HUES64 (cell line): Measurements from ENCODE around the gene TAC3.

Experiments used
- H3K27ac ChIP-seq: 2 replicates; pipeline ENCODE4 v1.7.0; 2013; ENCODE audit warnings: low read depth, low read length, inconsistent platforms
- H3K27me3 ChIP-seq: 2 replicates; pipeline ENCODE4 v1.6.1; 2013; ENCODE audit warnings: mild to moderate bottlenecking, low read length; ENCODE audit not compliant: insufficient read depth
- H3K36me3 ChIP-seq: 2 replicates; pipeline ENCODE4 v1.6.1; 2013; ENCODE audit warnings: mild to moderate bottlenecking, low read length; ENCODE audit not compliant: insufficient read depth
- H3K4me1 ChIP-seq: 2 replicates; pipeline ENCODE4 v1.6.1; 2013; ENCODE audit warnings: mild to moderate bottlenecking, low read length, moderate library complexity; ENCODE audit not compliant: insufficient read depth
- H3K4me3 ChIP-seq: 2 replicates; pipeline ENCODE4 v1.5.1; 2013; ENCODE audit warnings: mild to moderate bottlenecking, low read length, moderate library complexity
- H3K9ac ChIP-seq: 2 replicates; pipeline ENCODE4 v1.6.1; 2013; ENCODE audit warnings: mild to moderate bottlenecking, low read depth, low read length
- H3K9me3 ChIP-seq: 2 replicates; pipeline ENCODE4 v1.6.1; 2013; ENCODE audit warnings: low read depth, low read length; ENCODE audit not compliant: insufficient read depth
- WGBS: fragments of 150-250, 120-280 bp; methylation state at CpG from one replicate; pipeline ENCODE4 v1.1.7; 2013; ENCODE audit warnings: missing lambda C conversion rate; 5-methylcytosine and 5-hydroxymethylcytosine counted together

TAC3 gene

DNA sequence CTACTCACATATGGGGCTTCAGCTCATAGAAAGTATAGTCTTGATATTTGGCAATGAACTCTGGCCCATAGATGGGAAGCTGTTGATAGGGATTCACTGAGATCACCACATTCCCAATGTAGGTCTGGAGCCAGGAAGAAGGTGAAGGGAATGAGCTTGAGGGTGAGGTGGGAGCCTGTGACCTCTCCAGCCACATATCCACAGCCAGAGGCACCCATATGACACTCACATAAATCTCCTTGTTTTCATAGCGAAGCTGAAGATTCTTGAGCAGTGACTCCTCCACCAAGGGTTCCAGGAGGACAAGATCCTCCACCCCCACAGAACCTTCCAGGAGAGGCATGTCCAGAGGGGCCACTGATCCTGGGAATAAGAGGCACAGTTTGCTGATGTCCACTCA is 31.7 kb upstream of the TAC3 start:
- H3K27me3 ChIP-seq, result no peaks in the 10 kb centered on the region
- H3K9ac ChIP-seq, result no peak overlapping the region
- H3K4me3 ChIP-seq, result no peak overlapping the region
- 89% methylated on average over 1 of the region's 1 CpG for WGBS
- no peak overlapping the region for H3K27ac ChIP-seq
- H3K9me3 ChIP-seq, result no peaks in the 10 kb centered on the region
- no peaks in the 10 kb centered on the region for H3K4me1 ChIP-seq
- no peaks in the 10 kb centered on the region for H3K36me3 ChIP-seq

DNA sequence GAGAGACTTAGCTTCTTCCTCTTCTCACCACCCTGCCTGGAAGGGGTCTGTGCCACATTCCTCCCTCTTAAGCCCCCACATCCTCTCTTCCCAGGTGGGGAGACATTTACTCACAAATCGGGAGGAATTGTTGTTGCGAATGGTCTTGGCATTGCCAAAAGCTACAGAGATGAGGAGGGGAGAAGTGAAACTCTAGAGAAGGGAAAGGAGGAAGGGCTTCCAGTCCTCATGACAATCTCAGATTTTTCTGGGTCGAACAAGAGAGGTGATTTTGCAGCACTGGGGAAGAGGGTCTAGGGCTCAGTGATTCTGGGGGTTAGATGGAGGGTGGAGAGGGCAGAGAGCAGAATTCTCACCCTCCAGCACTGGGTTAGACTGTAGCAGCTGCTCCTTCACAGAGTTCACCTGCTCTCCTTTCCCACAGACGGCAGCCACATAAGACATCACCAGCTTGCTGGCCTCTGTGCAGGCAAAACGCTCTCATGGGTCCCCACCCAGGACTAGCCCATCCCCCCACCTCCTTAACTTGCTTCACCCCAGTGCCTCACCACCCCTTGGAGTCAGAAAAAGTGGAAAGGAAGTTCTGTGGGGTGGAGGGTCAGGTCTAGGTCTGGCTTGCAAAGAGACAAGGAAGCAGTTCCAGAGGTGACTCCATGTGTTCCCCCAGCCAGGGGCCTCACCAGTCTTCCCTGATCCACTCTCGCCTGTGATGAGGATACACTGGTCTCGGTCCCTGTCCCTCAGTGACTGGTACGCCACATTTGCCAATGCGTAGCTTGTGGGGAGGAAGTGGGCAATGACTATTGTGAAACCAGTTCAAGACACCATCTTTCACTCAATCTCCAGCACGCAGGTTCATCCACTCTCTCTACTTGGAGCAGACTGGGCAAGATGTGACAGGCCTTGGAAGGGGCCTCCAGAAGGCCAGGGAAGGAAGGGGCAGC is 30.9 kb upstream of the TAC3 start:
- H3K27ac ChIP-seq, result no peak overlapping the region
- no peaks in the 10 kb centered on the region for H3K4me1 ChIP-seq
- H3K9ac ChIP-seq, result no peak overlapping the region
- H3K4me3 ChIP-seq, result no peak overlapping the region
- 88% methylated on average over 10 of the region's 10 CpGs for WGBS
- H3K27me3 ChIP-seq, result no peaks in the 10 kb centered on the region
- H3K36me3 ChIP-seq, result no peaks in the 10 kb centered on the region
- H3K9me3 ChIP-seq, result no peaks in the 10 kb centered on the region

DNA sequence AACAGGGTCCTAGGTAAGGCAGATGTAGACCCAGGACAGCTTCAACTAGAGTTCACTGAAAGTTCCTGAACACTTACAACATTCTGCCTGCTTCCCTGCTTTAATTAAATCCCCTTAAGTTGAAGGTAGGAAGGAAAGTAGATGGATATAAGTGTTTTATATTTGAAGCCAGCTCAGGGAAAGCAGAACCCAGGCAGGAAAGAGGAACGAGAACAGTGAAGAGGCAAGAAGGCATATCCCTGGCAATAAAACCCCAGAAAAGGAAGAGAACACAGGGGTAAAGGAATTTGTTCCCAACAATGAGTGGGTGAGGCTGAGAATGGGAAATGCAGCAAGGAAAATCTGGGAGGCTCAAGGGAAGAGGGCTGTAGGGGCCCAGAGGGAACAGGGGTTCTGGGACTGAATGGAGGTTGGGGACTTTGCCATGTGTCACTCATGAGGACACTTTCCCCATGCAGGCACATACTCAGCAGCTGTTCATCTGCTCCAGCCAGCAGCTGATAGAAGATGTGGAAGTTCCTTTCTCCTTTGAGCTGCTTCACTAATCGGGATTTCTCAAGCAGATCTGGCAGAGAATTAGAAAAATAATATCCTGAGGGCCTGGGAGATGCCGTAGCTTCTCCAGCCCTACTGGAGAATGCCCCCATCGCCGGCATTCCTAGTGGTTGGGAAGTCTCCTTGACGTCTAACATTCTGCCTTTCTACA is 29.9 kb upstream of the TAC3 start:
- Histone ChIP-seq H3K4me3 (no peak overlapping the region), H3K27me3 (no peaks in the 10 kb centered on the region), H3K9ac (no peak overlapping the region), H3K27ac (no peak overlapping the region), H3K36me3 (no peaks in the 10 kb centered on the region), H3K4me1 (no peaks in the 10 kb centered on the region), H3K9me3 (no peaks in the 10 kb centered on the region)
- WGBS, result 79% methylated on average over 6 of the region's 6 CpGs

DNA sequence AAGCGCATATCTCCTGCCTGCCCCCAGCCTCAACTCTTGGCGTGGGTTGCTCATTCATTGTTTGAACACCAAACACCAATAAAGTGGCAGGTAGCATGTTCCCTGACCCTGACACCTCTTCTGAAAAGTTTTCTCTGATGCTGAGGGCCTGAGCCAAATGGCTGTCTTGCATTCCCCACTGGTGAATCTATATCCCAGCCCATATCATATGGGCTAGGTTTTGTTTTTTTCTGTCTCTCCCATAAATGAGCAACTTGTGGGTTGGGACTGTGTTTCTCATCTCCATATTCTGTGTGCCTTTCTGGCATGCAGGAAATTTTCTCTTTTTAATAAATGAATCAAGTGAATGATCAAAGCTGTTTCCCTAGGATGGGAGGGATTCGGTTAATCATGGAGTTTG is 28.6 kb upstream of the TAC3 start:
- Histone ChIP-seq H3K27me3 (no peaks in the 10 kb centered on the region), H3K9ac (no peak overlapping the region), H3K27ac (no peak overlapping the region), H3K9me3 (no peaks in the 10 kb centered on the region), H3K4me1 (no peaks in the 10 kb centered on the region), H3K4me3 (no peak overlapping the region), H3K36me3 (no peaks in the 10 kb centered on the region)
- WGBS, result 86% methylated on average over 3 of the region's 3 CpGs

DNA sequence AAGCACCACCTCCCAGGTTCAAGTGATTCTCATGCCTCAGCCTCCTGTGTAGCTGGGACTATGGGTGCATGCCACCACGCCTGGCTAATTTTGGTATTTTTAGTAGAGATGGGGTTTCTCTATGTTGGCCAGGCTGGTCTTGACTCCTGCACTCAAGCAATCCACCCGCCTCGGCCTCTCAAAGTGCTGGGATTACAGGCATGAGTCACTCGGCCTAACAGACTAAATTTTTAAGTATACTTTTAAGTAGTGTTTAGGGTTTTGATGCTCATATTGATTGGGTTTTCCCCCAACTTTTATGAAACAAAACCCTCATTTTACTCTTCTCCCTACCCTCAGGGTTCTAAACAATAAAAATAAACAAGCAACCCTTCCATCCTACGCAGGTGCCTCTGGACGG is 28.1 kb upstream of the TAC3 start:
- Histone ChIP-seq H3K36me3 (no peaks in the 10 kb centered on the region), H3K9ac (no peak overlapping the region), H3K4me1 (no peaks in the 10 kb centered on the region), H3K4me3 (no peak overlapping the region), H3K27ac (no peak overlapping the region), H3K27me3 (no peaks in the 10 kb centered on the region), H3K9me3 (no peaks in the 10 kb centered on the region)
- 90% methylated on average over 5 of the region's 6 CpGs for WGBS

DNA sequence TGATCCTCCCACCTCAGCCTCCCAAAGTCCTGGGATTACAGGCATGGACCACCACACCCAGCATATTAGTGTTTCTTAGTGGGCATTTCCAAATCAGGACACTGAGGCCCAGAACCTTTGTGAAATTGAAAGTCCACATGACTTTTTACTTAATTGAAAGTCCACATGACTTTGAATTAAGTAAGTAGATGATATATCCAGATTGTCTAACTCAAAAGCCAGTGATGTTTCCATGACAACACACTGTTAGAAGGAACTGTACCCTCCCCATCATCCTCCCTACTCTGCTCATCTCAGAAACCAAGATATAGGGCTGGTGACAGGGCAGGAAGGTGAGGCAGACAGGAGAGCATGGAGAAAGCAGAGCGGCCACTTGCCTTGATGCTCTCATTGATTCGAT is 26.4 kb upstream of the TAC3 start:
- Histone ChIP-seq H3K4me1 (no peaks in the 10 kb centered on the region), H3K4me3 (no peak overlapping the region), H3K9me3 (no peaks in the 10 kb centered on the region), H3K9ac (no peak overlapping the region), H3K27me3 (no peaks in the 10 kb centered on the region), H3K27ac (no peak overlapping the region), H3K36me3 (no peaks in the 10 kb centered on the region)
- WGBS, result 97% methylated on average over 2 of the region's 2 CpGs

DNA sequence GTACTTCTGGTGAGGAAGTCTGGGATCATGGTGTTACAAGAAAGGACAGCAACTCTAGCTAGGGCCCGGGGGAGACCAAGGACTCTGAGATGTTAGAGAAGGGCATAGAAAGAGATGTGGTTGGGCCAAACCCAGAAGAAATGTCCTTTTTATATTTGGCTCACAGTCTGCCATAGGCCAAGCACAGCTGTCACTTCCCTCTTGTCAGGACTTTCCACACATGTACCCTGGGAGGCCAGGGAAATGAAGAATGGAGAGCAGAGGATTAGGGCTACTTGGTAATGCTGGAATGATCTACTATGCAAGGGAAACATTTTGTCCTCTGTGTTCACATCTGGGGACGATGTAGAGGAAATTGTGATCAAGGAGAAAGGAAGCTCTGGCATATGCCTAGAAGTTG is 24.4 kb upstream of the TAC3 start:
- 85% methylated on average over 2 of the region's 2 CpGs for WGBS
- no peaks in the 10 kb centered on the region for H3K4me1 ChIP-seq
- no peak overlapping the region for H3K9ac ChIP-seq
- H3K9me3 ChIP-seq, result no peaks in the 10 kb centered on the region
- H3K27ac ChIP-seq, result no peak overlapping the region
- no peak overlapping the region for H3K4me3 ChIP-seq
- no peaks in the 10 kb centered on the region for H3K36me3 ChIP-seq
- no peaks in the 10 kb centered on the region for H3K27me3 ChIP-seq

DNA sequence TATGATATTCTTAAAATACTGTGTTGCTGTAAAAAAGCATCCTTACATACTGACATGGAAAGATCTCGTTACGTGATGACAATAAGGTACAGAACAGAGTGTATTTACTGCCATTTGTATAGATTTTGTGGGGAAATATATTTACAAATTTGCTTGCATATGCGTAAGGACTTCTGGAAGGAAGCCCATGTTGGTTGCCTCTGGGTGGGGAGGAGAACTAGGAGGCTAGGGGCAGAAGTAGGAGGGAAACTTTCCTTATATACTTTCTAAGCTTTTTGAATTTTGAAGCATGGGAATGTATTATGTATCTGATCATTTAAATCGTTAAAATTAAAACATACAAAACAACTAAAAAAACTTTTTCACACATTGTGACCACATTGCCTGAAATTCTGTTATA is 23.9 kb upstream of the TAC3 start:
- no peak overlapping the region for H3K9ac ChIP-seq
- no peaks in the 10 kb centered on the region for H3K36me3 ChIP-seq
- H3K4me3 ChIP-seq, result no peak overlapping the region
- no peaks in the 10 kb centered on the region for H3K9me3 ChIP-seq
- H3K27ac ChIP-seq, result no peak overlapping the region
- WGBS, result 93% methylated on average over 3 of the region's 4 CpGs
- H3K27me3 ChIP-seq, result no peaks in the 10 kb centered on the region
- no peaks in the 10 kb centered on the region for H3K4me1 ChIP-seq

DNA sequence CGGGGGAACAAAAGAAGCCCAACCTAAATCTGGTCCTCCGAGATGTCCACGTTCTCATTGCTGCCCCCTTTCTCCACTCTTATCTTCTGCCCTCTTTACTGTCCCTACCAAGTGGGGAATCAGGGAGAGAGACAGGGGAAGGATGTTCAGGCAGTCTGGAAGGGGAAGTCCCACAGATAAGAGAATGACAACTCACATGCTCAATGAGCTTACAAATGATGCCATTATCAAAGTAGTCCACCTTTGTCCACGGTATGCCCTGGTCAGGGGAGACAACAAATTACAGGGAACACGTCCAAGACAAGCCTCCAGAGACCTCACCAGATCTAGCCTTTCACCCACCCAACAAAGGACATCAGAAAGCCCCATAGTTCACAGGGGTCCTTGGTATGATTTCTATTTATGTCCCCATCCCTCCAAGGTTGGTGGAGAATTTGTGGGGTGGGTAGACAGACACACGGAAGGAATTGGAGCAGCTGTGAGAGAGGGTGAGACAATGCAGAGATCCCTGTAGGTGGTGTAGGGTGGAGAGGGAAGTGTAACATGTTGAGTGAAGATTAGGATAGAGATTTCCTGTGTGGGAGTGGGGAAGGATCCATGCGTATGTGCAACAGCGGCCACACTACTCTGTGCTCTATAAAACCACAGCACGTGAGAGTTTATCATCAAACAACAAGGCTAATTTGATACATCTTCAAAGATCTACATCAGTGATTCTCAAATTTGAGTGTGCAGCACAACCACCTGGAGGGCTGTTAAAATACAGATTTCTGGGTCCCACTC is 22.9 kb upstream of the TAC3 start:
- Histone ChIP-seq H3K27me3 (no peaks in the 10 kb centered on the region), H3K4me3 (no peak overlapping the region), H3K9ac (no peak overlapping the region), H3K9me3 (no peaks in the 10 kb centered on the region), H3K36me3 (no peaks in the 10 kb centered on the region), H3K27ac (no peak overlapping the region), H3K4me1 (no peaks in the 10 kb centered on the region)
- WGBS, result 92% methylated on average over 9 of the region's 9 CpGs

DNA sequence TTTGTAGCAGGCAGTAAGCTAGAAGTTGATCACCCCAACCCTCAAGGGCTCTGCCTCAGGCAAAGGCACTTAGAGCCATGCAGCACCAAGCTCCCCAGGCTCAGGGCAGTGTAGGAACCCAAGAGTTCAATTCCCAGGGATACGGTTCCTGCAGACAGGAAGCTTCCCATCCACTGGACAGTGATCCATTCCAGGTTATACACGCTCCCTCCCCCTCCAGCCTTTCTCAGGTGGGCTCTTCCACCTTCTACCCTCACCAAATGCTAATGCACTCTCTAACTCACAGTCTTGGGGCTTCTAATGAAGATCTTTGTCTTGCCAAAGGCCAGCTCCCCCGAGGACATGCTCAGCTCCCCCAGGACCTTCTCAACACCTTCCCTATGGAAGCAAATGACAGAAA is 20.9 kb upstream of the TAC3 start:
- Histone ChIP-seq H3K36me3 (no peaks in the 10 kb centered on the region), H3K4me1 (no peaks in the 10 kb centered on the region), H3K9me3 (no peaks in the 10 kb centered on the region), H3K27me3 (no peaks in the 10 kb centered on the region), H3K27ac (no peak overlapping the region), H3K9ac (no peak overlapping the region), H3K4me3 (no peak overlapping the region)
- 75% methylated on average over 3 of the region's 3 CpGs for WGBS

DNA sequence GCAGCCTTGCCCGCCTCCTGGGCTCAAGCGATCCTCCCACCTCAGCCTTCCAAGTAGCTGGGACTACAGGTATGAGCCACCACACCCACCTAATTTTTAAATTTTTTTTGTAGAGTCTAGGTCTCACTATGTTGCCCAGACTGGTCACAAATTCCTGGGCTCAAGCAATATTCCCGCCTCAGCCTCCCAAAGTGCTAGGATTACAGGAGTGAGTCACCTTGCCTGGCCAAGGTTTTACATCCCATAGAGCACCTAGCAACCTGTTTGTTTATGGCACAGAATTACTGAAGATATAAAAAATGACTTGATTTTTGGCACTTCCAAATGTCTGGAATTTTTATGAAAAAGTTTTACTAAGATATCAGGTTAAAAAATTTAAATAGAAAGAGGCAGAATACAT is 17.1 kb upstream of the TAC3 start:
- H3K4me3 ChIP-seq, result no peak overlapping the region
- H3K27me3 ChIP-seq, result no peaks in the 10 kb centered on the region
- H3K4me1 ChIP-seq, result no peaks in the 10 kb centered on the region
- no peaks in the 10 kb centered on the region for H3K9me3 ChIP-seq
- no peak overlapping the region for H3K9ac ChIP-seq
- WGBS, result 83% methylated on average over 3 of the region's 3 CpGs
- H3K36me3 ChIP-seq, result no peaks in the 10 kb centered on the region
- H3K27ac ChIP-seq, result no peak overlapping the region
